Measurements from ENCODE around the gene TGIF1.
"Not testable (repeated sequence)": the region's sequence is repeated elsewhere in the genome, so short reads cannot be mapped to it uniquely, and the experiment has no call there.

TGIF1 gene

DNA sequence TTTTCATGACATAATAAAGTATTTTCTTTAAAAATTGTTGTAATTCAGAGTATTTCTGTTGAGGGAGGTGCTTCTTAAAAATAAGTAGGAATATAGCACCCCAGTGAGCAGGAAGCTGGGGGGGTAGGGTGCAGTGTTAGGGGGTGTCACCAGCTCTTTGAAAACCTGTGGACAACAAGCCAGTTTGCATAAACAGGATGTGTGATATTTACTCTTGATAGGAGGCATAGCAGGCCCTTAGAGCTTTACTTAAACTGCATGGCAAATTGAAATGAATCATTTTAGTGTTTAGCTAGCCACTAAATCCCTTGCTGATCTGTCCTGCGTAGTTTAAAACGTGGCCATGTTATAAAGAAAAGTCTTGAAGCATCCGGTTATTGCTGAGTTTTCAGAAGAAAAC is 8.4 kb downstream of the TGIF1 start:
- DNase-seq (ENCODE audit: low spot score in 2 of 2) = no peak
- Mint-ChIP-seq H3K4me1 (peaks cover 59% of the 10 kb centered on the region), H3K27ac (peak overlapping the region; percentile 93), H3K36me3 (peaks cover 82% of the 10 kb centered on the region), H3K9me3 (peaks cover 4% of the 10 kb centered on the region), H3K4me3 (peak overlapping the region; percentile 63)
- ATAC-seq = peak; percentile 62

DNA sequence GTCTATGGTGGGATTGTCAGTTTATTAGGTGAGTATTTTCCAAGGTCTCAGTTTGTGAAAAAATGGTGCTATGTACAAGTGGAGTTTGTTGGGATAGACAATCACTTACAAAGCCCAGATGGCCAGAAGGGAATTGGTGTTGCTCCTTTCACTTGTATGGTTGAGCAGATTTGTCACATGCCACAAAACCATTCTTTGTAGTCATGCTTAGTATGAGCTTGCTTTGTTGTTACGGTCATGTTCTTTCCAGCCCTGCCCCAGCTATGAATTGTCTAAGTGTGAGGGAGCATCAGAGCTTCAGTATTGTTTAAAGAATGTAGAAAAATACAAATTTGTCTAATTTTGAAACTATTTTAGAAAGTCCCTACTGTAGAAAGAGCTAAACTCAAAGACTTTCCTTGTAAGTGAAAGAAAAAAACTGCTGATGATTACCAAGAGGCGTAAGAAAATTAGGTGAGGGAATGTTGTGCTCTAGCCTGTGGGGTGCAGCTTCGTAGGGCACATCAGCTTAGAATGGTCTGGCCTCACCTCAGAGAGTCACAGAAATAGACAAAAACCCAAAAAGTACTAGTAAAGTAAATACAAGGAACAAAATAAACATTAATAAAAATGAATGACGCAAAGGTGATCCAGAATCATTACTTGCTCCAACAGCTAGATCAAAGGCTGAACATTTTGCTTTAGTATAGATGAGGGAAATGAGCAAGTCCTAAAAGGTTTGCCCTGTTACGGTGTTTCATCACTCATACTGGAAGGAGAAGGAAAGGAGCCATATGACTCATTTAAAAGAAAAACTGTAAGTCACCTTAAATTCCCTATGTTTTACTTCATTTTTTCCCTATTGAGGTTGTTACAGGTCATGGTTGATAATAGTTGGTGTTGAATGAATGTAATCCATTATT is 9.2 kb downstream of the TGIF1 start:
- H3K4me1 Mint-ChIP-seq = peaks cover 58% of the 10 kb centered on the region
- H3K4me3 Mint-ChIP-seq = peak overlapping the region; percentile 63
- peak overlapping the region; percentile 93 for H3K27ac Mint-ChIP-seq
- DNase-seq (ENCODE audit: low spot score in 2 of 2) (no peak), ATAC-seq (peak; percentile 94)
- peaks cover 4% of the 10 kb centered on the region for H3K9me3 Mint-ChIP-seq
- peaks cover 81% of the 10 kb centered on the region for H3K36me3 Mint-ChIP-seq

DNA sequence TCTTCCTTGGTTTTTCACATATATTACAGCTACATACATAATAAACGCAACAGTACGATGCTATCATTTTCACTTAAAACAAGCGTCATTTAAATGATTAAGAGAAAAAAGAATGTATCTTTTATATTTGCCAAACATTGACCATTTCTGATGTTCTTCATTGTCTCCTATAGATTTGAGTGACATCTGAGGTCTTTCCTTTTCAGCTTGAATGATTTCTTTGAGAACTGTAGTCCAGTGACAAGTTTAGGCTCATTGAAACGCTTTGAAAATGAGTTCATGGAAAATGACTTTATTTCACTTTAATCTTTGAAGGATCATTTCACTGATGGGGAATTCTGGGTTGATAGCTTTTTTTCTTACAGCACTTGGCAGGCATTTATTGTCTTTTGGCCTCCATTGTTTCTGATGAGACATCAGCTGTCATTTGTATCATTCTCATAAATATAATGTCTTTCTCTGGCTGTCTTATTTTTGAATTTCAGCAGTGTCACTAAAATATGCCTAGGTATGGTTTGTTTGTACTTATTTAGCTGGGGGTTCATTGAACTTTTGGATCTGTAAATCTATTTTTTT is 10.9 kb downstream of the TGIF1 start:
- Mint-ChIP-seq H3K9me3 (peaks cover 4% of the 10 kb centered on the region), H3K36me3 (peaks cover 67% of the 10 kb centered on the region), H3K27ac (peak overlapping the region; percentile 30), H3K4me3 (no peak overlapping the region), H3K4me1 (peaks cover 44% of the 10 kb centered on the region)
- ATAC-seq = no peak
- no peak for DNase-seq (ENCODE audit: low spot score in 2 of 2)

DNA sequence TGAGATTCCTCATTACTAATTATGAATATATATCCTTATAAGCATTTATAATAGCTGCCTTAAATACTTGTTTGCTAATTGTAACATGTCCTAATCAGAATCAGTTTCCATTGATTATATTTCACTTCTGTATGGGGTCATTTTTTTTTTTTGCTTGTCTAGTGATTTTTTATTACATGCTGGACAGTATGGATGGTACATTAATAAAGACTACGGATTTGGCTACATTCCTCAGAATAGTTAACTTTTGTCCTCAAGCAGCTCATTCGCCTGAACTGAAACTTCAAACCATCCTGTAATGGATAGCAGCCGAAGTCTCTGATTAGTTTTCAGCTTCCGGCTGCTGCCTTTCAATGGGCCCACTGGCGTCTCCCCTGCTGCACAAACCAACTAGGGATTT is 11.7 kb downstream of the TGIF1 start:
- H3K27ac Mint-ChIP-seq = peak overlapping the region; percentile 14
- peaks cover 4% of the 10 kb centered on the region for H3K9me3 Mint-ChIP-seq
- ATAC-seq (no peak), DNase-seq (ENCODE audit: low spot score in 2 of 2) (no peak)
- peaks cover 43% of the 10 kb centered on the region for H3K4me1 Mint-ChIP-seq
- H3K4me3 Mint-ChIP-seq = no peak overlapping the region
- peaks cover 59% of the 10 kb centered on the region for H3K36me3 Mint-ChIP-seq

DNA sequence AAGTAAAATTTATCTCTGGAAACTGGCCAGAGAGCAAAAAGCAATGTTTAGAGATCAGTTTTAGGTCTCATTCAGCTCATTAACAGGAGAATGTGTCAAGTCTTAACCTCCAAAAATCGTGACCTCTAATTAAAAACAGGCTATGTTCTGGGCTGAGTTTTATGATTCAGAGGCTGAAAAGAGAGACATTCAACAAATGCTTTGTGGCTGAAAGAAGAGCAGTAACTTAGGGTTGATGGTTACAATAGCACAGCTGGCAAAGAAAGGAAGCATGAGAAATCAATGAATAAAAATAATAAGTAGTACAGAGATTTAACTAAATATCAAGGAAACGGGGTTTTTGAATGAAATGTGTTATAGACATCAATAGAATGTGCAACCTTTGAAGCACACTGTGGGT is 13.1 kb downstream of the TGIF1 start:
- DNase-seq (ENCODE audit: low spot score in 2 of 2) (no peak), ATAC-seq (no peak)
- H3K27ac Mint-ChIP-seq = no peak overlapping the region
- no peak overlapping the region for H3K4me3 Mint-ChIP-seq
- H3K4me1 Mint-ChIP-seq = peaks cover 30% of the 10 kb centered on the region
- H3K9me3 Mint-ChIP-seq = peaks cover 4% of the 10 kb centered on the region
- peaks cover 46% of the 10 kb centered on the region for H3K36me3 Mint-ChIP-seq

DNA sequence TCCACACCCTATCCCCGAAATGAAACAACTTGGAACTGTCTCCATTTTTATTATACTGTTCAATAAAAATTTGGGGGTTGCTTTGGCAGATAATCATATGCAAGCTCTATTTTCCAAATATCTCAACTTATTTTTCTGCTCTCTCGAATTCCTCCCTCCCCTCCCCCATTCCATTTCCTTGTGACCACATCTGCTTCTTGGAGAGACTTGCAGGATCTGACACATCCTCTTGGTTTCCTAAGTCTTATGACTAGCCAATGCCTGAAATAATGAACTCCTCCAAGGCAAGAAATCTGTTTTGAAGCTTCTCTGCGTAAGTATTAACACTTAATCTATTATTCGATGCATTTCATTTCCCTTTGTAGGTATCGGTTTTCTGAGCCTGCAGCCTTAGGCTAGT is 16.1 kb downstream of the TGIF1 start:
- Mint-ChIP-seq H3K36me3 (peaks cover 16% of the 10 kb centered on the region), H3K4me1 (peaks cover 13% of the 10 kb centered on the region), H3K9me3 (no peaks in the 10 kb centered on the region), H3K27ac (no peak overlapping the region), H3K4me3 (no peak overlapping the region)
- ATAC-seq = no peak
- no peak for DNase-seq (ENCODE audit: low spot score in 2 of 2)

DNA sequence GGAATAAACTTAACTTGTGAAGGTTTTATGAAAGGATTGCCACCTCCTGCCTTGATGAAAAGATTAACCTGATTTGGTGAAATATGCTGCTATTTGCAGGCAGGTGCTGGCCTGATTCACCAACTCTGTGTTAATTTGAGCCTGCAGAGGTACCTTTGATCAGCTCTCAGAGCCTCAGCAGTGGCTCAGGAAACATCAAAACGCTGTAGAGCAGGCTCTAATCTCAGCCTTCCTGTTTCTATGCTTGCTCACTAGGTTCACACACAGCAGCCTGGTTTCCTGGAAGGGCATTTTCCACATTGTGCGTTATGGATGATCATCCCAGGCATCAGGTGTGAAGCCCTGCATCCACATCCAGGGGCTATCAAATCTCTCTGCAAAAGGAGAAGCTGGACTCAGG is 16.9 kb downstream of the TGIF1 start:
- ATAC-seq (no peak), DNase-seq (ENCODE audit: low spot score in 2 of 2) (no peak)
- H3K36me3 Mint-ChIP-seq = peaks cover 8% of the 10 kb centered on the region
- no peaks in the 10 kb centered on the region for H3K9me3 Mint-ChIP-seq
- H3K4me1 Mint-ChIP-seq = peaks cover 13% of the 10 kb centered on the region
- H3K27ac Mint-ChIP-seq = no peak overlapping the region
- no peak overlapping the region for H3K4me3 Mint-ChIP-seq

DNA sequence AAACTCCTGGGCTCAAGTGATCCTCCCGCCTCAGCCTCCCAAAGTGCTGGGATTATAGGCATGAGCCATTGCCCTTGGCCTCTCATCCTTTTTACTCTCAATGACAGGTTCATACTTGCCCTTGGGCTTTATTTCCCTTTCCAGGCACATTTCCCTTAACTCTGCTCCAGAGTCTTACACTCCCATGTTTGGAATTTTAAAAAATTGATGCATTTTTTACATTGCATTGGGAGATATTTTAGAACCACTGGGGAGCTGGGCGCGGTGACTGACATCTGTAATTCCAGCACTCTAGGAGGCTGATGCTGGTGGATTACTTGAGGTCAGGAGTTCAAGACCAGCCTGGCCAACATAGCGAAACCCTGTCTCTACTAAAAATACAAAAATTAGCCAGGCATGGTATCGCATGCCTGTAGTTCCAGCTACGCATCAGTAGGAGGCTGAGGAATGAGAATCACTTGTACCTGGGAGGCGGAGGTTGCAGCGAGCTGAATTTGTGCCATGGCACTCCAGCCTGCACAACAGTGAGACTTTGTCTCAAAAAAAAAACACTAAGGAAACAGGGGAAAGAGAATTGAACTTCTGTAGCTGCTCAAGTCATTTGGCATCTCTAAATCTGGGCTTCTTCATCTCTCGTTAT is 18.2 kb downstream of the TGIF1 start:
- Mint-ChIP-seq H3K9me3 (no peaks in the 10 kb centered on the region), H3K4me3 (no peak overlapping the region), H3K27ac (no peak overlapping the region), H3K36me3 (no peaks in the 10 kb centered on the region), H3K4me1 (peaks cover 17% of the 10 kb centered on the region)
- ATAC-seq (no peak), DNase-seq (ENCODE audit: low spot score in 2 of 2) (no peak)

DNA sequence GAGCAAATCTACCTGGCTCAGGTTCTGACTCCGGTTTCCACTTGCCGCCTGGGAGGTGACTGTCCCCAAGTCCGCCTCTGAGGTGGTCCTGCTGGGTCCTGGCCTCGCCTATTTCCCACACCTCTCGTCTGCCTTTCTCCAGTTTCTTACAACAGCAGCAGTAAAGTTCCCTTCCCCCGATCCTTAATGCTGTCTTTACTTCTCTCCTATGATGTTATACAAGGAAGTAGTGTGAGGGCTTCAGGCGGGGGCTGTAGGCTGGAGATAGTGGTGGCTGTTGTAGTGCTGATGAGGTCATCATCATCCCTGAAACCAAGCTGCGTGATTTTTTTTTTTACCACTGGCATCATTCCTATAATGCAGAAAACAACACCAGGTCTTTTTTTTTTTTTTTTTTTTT is 18.9 kb downstream of the TGIF1 start:
- no peak overlapping the region for H3K4me3 Mint-ChIP-seq
- no peaks in the 10 kb centered on the region for H3K36me3 Mint-ChIP-seq
- DNase-seq (ENCODE audit: low spot score in 2 of 2) (no peak), ATAC-seq (no peak)
- H3K9me3 Mint-ChIP-seq = no peaks in the 10 kb centered on the region
- H3K4me1 Mint-ChIP-seq = peaks cover 24% of the 10 kb centered on the region
- no peak overlapping the region for H3K27ac Mint-ChIP-seq

DNA sequence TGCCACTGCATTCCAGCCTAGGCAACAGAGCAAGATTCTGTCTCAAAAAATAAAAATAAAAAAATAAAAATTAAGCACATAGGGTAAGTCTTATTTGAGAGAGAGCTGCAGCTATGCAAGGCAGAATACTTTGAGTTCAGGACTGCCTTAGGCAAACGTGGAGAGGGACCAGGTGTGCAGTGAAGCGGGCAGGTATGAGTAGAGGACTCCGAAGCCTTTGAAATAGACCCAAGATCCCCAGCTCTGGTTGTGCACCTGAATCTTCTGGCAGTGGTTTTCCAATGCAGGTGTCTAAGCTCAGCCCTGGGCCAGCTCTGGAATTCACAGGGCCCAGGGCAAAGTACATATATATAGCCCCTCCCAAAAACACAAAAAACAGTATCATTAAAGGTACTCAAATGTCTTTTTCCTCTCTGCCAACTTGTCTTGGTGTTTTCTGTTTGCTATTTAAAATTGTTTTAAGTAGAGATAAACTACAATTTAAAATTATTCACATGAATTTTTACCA is 21.2 kb downstream of the TGIF1 start:
- DNase-seq (ENCODE audit: low spot score in 2 of 2) = no peak
- no peaks in the 10 kb centered on the region for H3K36me3 Mint-ChIP-seq
- no peak overlapping the region for H3K27ac Mint-ChIP-seq
- H3K4me3 Mint-ChIP-seq = no peak overlapping the region
- no peak for ATAC-seq
- H3K9me3 Mint-ChIP-seq = peaks cover 3% of the 10 kb centered on the region
- H3K4me1 Mint-ChIP-seq = peaks cover 23% of the 10 kb centered on the region

DNA sequence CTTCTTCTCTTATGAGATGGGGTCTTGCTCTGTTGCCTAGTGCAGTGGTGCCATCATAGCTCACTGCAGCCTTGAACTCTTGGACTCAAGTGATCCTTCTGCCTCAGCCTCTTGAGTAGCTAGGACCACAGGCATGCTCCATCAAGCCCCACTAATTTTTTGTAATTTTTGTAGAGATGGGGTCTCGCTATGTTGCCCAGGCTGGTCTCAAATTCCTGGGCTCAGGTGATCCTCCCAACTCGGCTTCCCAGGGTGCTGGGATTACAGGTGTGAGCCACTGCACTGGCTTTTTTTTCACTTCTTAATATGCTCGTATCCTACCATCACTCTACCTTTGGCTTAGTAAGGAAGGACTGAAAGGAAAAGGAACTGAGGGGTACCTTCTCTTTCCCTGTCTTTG is 22.1 kb downstream of the TGIF1 start:
- H3K36me3 Mint-ChIP-seq; ATAC-seq; DNase-seq (ENCODE audit: low spot score in 2 of 2); H3K4me3 Mint-ChIP-seq; H3K9me3 Mint-ChIP-seq; H3K27ac Mint-ChIP-seq: not testable (repeated sequence)
- H3K4me1 Mint-ChIP-seq = peaks cover 18% of the 10 kb centered on the region

DNA sequence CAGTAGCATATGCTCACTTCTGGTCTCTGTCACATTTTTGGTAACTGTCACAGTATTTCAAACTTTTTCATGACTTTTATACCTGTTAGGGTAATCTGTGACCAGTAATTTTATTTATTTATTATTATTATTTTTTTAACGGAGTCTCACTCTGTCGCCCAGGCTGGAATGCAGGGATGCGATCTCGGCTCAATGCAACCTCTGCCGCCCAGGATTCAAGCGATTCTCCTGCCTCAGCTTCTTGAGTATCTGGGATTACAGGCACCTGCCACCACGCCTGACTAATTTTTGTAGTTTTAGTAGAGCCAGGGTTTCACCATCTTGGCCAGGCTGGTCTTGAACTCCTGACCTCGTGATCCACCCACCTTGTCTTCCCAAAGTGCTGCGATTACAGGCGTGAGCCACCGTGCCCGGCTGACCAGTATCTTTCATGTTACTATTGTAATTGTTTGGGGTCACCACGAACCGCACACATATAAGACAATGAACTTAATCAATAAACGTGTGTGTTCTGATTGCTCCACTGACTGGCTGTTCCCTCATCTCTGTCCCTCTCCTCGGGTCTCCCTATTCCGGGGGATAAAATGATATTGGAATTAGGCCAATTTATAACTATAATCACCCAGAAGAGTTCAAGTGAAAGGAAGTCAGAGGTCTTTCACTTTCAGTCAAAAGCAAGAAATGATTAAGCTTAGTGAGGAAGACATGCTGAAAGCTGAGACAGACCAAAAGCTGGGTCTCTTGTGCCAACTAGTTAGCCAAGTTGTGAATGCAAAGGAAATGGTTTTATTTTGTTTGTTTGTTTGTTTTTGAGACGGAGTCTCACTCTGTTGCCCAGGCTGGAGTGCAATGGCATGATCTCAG is 22.9 kb downstream of the TGIF1 start:
- DNase-seq (ENCODE audit: low spot score in 2 of 2) (peak in 1 of 2 donors; percentile 59), ATAC-seq (peak; percentile 97)
- H3K4me3 Mint-ChIP-seq = peak overlapping the region; percentile 49
- H3K27ac Mint-ChIP-seq = peak overlapping the region; percentile 48
- peaks cover 18% of the 10 kb centered on the region for H3K4me1 Mint-ChIP-seq
- no peaks in the 10 kb centered on the region for H3K36me3 Mint-ChIP-seq
- peaks cover 3% of the 10 kb centered on the region for H3K9me3 Mint-ChIP-seq

DNA sequence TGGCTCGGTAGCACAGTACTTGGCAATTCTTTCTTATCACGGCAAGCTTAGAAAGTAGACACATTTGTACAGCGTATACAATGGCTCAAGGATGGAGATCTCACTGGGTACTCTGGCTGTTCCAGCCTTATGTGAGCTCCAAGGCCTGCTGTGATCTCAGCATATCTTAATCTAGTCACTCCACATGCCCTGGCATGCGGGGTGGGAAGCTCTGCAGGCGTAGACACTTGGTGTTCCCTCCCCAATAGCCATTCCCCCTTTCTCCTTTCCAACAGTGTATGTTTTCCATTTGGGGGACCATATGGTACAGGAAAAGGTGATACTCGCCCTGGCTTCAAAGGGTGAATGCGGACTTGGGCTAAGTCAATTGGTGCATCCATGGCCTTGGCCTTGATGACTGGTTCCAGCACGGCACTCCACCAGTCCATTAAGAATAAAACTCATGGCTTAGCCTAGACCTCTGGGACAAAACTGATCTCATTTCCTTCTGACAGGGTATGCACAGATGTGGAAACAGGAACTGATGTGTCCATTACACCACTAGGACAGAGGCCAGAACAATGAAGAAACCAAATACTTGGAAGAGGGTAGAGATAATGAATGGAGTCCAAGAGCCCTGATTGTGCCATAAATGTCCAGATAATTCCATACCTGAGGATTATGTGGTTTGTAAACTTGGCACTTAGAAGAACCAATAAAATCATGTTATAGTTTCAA is 28.4 kb downstream of the TGIF1 start:
- H3K4me3 Mint-ChIP-seq = no peak overlapping the region
- no peak overlapping the region for H3K27ac Mint-ChIP-seq
- no peaks in the 10 kb centered on the region for H3K36me3 Mint-ChIP-seq
- peaks cover 5% of the 10 kb centered on the region for H3K4me1 Mint-ChIP-seq
- no peak for DNase-seq (ENCODE audit: low spot score in 2 of 2)
- peaks cover 3% of the 10 kb centered on the region for H3K9me3 Mint-ChIP-seq
- ATAC-seq = no peak

DNA sequence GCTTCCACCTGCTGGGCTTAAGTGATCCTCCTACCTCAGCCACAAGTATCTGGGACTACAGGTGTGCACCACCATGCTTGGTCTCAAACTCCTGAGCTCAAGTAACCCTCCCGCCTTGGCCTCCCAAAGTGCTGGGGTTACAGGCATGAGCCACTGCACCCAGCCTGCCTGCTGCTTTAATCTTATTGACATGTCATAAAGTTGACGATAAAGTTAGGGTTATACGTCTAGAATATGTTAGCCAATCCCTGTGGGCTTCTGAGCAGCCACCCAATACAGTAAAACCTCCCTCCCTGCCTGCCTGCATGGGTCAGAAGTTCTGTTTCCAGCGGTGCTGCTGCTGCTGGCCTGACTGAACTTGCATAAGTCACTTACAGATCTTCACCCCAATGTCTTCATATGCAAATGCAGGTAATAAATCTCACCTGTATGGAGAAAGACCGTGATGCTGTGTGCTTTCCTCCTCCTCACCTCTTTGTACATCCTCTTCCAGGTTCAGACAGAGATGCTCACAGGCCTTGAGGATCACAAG is 30.1 kb downstream of the TGIF1 start:
- Mint-ChIP-seq H3K4me1 (peaks cover 7% of the 10 kb centered on the region), H3K36me3 (no peaks in the 10 kb centered on the region), H3K4me3 (no peak overlapping the region), H3K27ac (no peak overlapping the region), H3K9me3 (no peaks in the 10 kb centered on the region)
- ATAC-seq (no peak), DNase-seq (ENCODE audit: low spot score in 2 of 2) (peak in 1 of 2 donors; percentile 45)
